HepG2 (cell line): ENCODE results near the gene SND1. TPM values are rescaled to one million over a fixed set of nuclear protein-coding genes. Genes with fewer than 3 reads are reported as not detected.

Experiments
- AKAP8 ChIP-seq: sonication (generic); formaldehyde crosslinking; IDR thresholded peaks from 2 replicates; pipeline ENCODE4 v1.5.1; 2020; ENCODE audit warnings: mild to moderate bottlenecking, missing genetic modification reagents
- AKNA ChIP-seq: sonication (generic); formaldehyde crosslinking; IDR thresholded peaks from 2 replicates; pipeline ENCODE4 v1.4.0; 2020; ENCODE audit warnings: missing genetic modification reagents, borderline replicate concordance
- ATF4 ChIP-seq, 2 experiments: fragments of 450-650 bp in 1 of 2; sonication (generic) in 1 of 2; formaldehyde crosslinking; IDR thresholded peaks; 2 replicates each; pipeline versions ENCODE4 v1.5.0 to v1.8.0; 2020 to 2022; ENCODE audit warnings: mild to moderate bottlenecking in 1 of 2, missing genetic modification reagents in 1 of 2
- CBFB ChIP-seq: sonication (generic); formaldehyde crosslinking; IDR thresholded peaks from 2 replicates; pipeline ENCODE4 v1.4.0; 2020; ENCODE audit warnings: missing genetic modification reagents
- FLYWCH1 ChIP-seq: sonication (generic); formaldehyde crosslinking; IDR thresholded peaks from 2 replicates; pipeline ENCODE4 v1.8.1; 2023; ENCODE audit warnings: mild to moderate bottlenecking, missing genetic modification reagents
- HIVEP1 ChIP-seq: sonication (generic); formaldehyde crosslinking; IDR thresholded peaks from 2 replicates; pipeline ENCODE4 v1.4.0; 2020; ENCODE audit warnings: mild to moderate bottlenecking, missing genetic modification reagents
- ISL2 ChIP-seq: sonication (generic); formaldehyde crosslinking; IDR thresholded peaks from 2 replicates; pipeline ENCODE4 v1.5.0; 2020; ENCODE audit warnings: missing genetic modification reagents
- MIXL1 ChIP-seq: IDR thresholded peaks from 2 replicates; pipeline ENCODE4 v1.6.1; 2016
- MTF1 ChIP-seq: sonication (generic); formaldehyde crosslinking; IDR thresholded peaks from 2 replicates; pipeline ENCODE4 v1.5.0; 2020; ENCODE audit warnings: missing genetic modification reagents
- NR2F2 ChIP-seq: IDR thresholded peaks from 2 replicates; pipeline ENCODE4 v1.6.1; 2012; ENCODE audit warnings: low read depth, inconsistent platforms, borderline replicate concordance
- NR3C1 ChIP-seq: sonication (generic); formaldehyde crosslinking; IDR thresholded peaks from 2 replicates; pipeline ENCODE4 v1.4.0; 2020; ENCODE audit warnings: missing genetic modification reagents
- PHF8 ChIP-seq: sonication (generic); formaldehyde crosslinking; IDR thresholded peaks from 2 replicates; pipeline ENCODE4 v1.5.0; 2020; ENCODE audit warnings: missing genetic modification reagents
- STAT6 ChIP-seq: sonication (generic); formaldehyde crosslinking; IDR thresholded peaks from 2 replicates; pipeline ENCODE4 v1.4.0; 2020; ENCODE audit warnings: missing genetic modification reagents, mild to moderate bottlenecking, borderline replicate concordance
- TBX2 ChIP-seq: sonication (generic); formaldehyde crosslinking; IDR thresholded peaks from 2 replicates; pipeline ENCODE4 v1.5.0; 2020; ENCODE audit warnings: missing genetic modification reagents, mild to moderate bottlenecking, borderline replicate concordance
- ZNF275 ChIP-seq: sonication (generic); formaldehyde crosslinking; IDR thresholded peaks from 2 replicates; pipeline ENCODE4 v1.8.0; 2022; ENCODE audit warnings: missing genetic modification reagents, mild to moderate bottlenecking, inconsistent platforms, borderline replicate concordance
- ZNF543 ChIP-seq: sonication (generic); formaldehyde crosslinking; IDR thresholded peaks from 2 replicates; pipeline ENCODE4 v1.4.0; 2020; ENCODE audit warnings: mild to moderate bottlenecking, missing genetic modification reagents
- ZNF644 ChIP-seq: IDR thresholded peaks from 2 replicates; pipeline ENCODE4 v1.6.1; 2016; ENCODE audit warnings: low read depth
- ZNF790 ChIP-seq: sonication (generic); formaldehyde crosslinking; IDR thresholded peaks from 2 replicates; pipeline ENCODE4 v1.8.0; 2022; ENCODE audit warnings: missing genetic modification reagents, mild to moderate bottlenecking, borderline replicate concordance
- polyA plus RNA-seq, 8 experiments: library from polyadenylated mRNA; depleted of rRNA in 3 of 8; stranded (reverse) in 7 of 8; unstranded in 1 of 8; fragments of >200 nt; fragmentation: Illumina TruSeq in 4 of 8; extraction: Trizol in 4 of 8; gene quantifications; 2 replicates each; pipeline versions ENCODE4 v1.2.1 to v1.2.3, GENCODE V29; 2011 to 2016; ENCODE audit warnings: low read depth in 4 of 8, missing spikeins in 1 of 8, mixed read lengths in 1 of 8; ENCODE audit not compliant: insufficient read depth in 1 of 8
- total RNA-seq, 5 experiments: library from RNA; depleted of rRNA; stranded (reverse); fragments of >200 nt; fragmentation: Illumina TruSeq; extraction: Trizol; gene quantifications; 2 replicates each; pipeline ENCODE4 v1.2.3, GENCODE V29; 2016; ENCODE audit warnings: low read depth in 1 of 5
- TF ChIP-seq, protein P1 (sequence below): sonication (generic); formaldehyde crosslinking; IDR thresholded peaks from 2 replicates; pipeline ENCODE4 v1.8.1; 2023; ENCODE audit warnings: mild to moderate bottlenecking, missing genetic modification reagents

SND1 gene
- total and polyA plus RNA-seq, 2 of the 13 experiments (the other 11 are each of a cell fraction or from before 2014, with no cell fraction given): 110 to 182 TPM

DNA sequence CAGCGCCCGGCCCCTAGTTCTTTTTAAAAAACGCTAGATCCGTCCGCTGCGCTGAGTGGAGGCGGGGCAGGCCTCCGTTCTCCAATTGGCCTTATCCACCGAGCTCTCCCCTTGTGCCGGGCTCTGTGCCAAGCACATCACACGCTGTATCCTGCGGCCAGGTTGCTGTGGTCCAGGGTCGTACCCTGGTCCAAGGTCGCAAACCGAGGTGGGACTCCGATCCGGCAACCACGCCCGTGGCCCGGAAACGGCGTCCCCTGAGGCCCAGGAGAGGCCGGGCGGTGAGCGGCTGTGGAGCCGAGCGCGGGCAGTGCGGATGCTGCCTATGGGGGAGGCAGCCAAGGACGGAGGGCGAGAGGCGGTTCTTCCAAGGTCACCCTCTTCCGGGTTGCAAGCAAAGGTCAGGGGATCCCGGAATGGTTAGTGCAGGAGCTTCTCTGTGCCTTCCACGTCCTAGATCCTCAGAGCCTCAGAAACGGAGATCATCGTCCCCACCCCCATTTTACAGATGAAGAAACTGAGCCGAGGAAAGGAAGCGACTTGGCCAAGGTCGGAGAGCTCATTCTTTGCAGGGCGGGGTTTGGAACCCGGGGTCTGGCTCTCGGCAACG, 451.6 kb downstream of the SND1 start (continued):
- TF ChIP-seq MTF1 (no peak), ZNF644 (CRISPR knock-in tag) (no peak), CBFB (peak; percentile 79; the same call in 1 of the 2 replicates), TBX2 (peak; percentile 93), NR2F2 (peak; percentile 34; the same call in 1 of the 2 replicates), ISL2 (CRISPR knock-in tag) (peak; percentile 75; the same call in 1 of the 2 replicates), ZNF790 (no peak), ZNF275 (0 out of 2 replicates have a peak, but pooled peaks have one; percentile 28), ZNF543 (CRISPR knock-in tag) (peak; percentile 74; the same call in 1 of the 2 replicates), FLYWCH1 (no peak), HIVEP1 (CRISPR knock-in tag) (peak; percentile 94), AKNA (CRISPR knock-in tag) (no peak), AKAP8 (peak; percentile 94), MIXL1 (CRISPR knock-in tag) (peak; percentile 34; the same call in 1 of the 2 replicates), ATF4 (CRISPR knock-in tag; IDR thresholded peaks at IDR 0.05) (0 out of 4 replicates have a peak, but pooled peaks of 1 of the 2 experiments have one; percentile 40), NR3C1 (CRISPR knock-in tag) (no peak), PHF8 (CRISPR knock-in tag) (peak; percentile 25; the same call in 1 of the 2 replicates), STAT6 (CRISPR knock-in tag) (no peak)
- TF ChIP-seq, protein P1, sequence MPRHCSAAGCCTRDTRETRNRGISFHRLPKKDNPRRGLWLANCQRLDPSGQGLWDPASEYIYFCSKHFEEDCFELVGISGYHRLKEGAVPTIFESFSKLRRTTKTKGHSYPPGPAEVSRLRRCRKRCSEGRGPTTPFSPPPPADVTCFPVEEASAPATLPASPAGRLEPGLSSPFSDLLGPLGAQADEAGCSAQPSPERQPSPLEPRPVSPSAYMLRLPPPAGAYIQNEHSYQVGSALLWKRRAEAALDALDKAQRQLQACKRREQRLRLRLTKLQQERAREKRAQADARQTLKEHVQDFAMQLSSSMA (CRISPR knock-in tag): 0 out of 2 replicates have a peak, but pooled peaks have one; percentile 48
